WTC11 (cell line): Measurements from ENCODE around the gene FBXO3.

Source experiments
- AFF4 ChIP-seq: sonication (generic); formaldehyde crosslinking; IDR thresholded peaks from 2 replicates; pipeline ENCODE4 v1.8.1; 2023; ENCODE audit warnings: mild to moderate bottlenecking, missing genetic modification reagents, borderline replicate concordance
- CTCF ChIP-seq: fragments of 200-600 bp; IDR thresholded peaks from 2 replicates; pipeline ENCODE4 v1.8.0; 2022; ENCODE audit warnings: antibody characterized with exemption
- E2F4 ChIP-seq: sonication (generic); formaldehyde crosslinking; IDR thresholded peaks from 2 replicates; pipeline ENCODE4 v1.8.1; 2022; ENCODE audit warnings: low read depth, mild to moderate bottlenecking, moderate library complexity, missing genetic modification reagents, borderline replicate concordance
- ELF4 ChIP-seq: sonication (generic); formaldehyde crosslinking; IDR thresholded peaks from 2 replicates; pipeline ENCODE4 v1.8.1; 2022; ENCODE audit warnings: low read depth, mild to moderate bottlenecking, moderate library complexity, missing genetic modification reagents
- FOXK1 ChIP-seq: sonication (generic); formaldehyde crosslinking; IDR thresholded peaks from 2 replicates; pipeline ENCODE4 v1.8.0; 2022; ENCODE audit warnings: mild to moderate bottlenecking, moderate library complexity, missing genetic modification reagents
- HMGA2 ChIP-seq: fragments of 250-450 bp; sonication (Bioruptor Pico); IDR thresholded peaks from 2 replicates; pipeline ENCODE4 v1.4.0; 2021; ENCODE audit warnings: mild to moderate bottlenecking, moderate library complexity
- JUN ChIP-seq: sonication (generic); formaldehyde crosslinking; IDR thresholded peaks from 2 replicates; pipeline ENCODE4 v1.8.0; 2023; ENCODE audit warnings: mild to moderate bottlenecking, missing genetic modification reagents
- MXD4 ChIP-seq: fragments of 250-450 bp; sonication (Bioruptor Pico); IDR thresholded peaks from 2 replicates; pipeline ENCODE4 v1.8.0; 2021; ENCODE audit warnings: mild to moderate bottlenecking, moderate library complexity, borderline replicate concordance
- NR3C1 ChIP-seq: sonication (generic); formaldehyde crosslinking; conservative IDR thresholded peaks from 2 replicates; pipeline ENCODE4 v1.8.1; 2023; ENCODE audit warnings: low read depth, mild to moderate bottlenecking, missing genetic modification reagents
- ZBTB43 ChIP-seq: sonication (generic); formaldehyde crosslinking; IDR thresholded peaks from 2 replicates; pipeline ENCODE4 v1.8.1; 2023; ENCODE audit warnings: mild to moderate bottlenecking, missing genetic modification reagents
- ZNF416 ChIP-seq: fragments of 250-450 bp; sonication (Bioruptor Pico); IDR thresholded peaks from 2 replicates; pipeline ENCODE4 v1.9.0; 2021; ENCODE audit warnings: mild to moderate bottlenecking, inconsistent platforms
- TF ChIP-seq, protein P1 (sequence below): sonication (generic); formaldehyde crosslinking; IDR thresholded peaks from 2 replicates; pipeline ENCODE4 v1.8.1; 2022; ENCODE audit warnings: low read depth, missing genetic modification reagents, borderline replicate concordance
- TF ChIP-seq, protein P2 (sequence below): sonication (generic); formaldehyde crosslinking; IDR thresholded peaks from 2 replicates; pipeline ENCODE4 v1.8.0; 2022; ENCODE audit warnings: mild to moderate bottlenecking, missing genetic modification reagents
- TF ChIP-seq, protein P3 (sequence below): sonication (generic); formaldehyde crosslinking; IDR thresholded peaks from 2 replicates; pipeline ENCODE4 v1.8.1; 2023; ENCODE audit warnings: mild to moderate bottlenecking, missing genetic modification reagents

GRCh38 chr11:33742249-33742851, 32.0 kb downstream of the FBXO3 start:
- no peak for TF ChIP-seq CTCF
- TF ChIP-seq, protein P1, sequence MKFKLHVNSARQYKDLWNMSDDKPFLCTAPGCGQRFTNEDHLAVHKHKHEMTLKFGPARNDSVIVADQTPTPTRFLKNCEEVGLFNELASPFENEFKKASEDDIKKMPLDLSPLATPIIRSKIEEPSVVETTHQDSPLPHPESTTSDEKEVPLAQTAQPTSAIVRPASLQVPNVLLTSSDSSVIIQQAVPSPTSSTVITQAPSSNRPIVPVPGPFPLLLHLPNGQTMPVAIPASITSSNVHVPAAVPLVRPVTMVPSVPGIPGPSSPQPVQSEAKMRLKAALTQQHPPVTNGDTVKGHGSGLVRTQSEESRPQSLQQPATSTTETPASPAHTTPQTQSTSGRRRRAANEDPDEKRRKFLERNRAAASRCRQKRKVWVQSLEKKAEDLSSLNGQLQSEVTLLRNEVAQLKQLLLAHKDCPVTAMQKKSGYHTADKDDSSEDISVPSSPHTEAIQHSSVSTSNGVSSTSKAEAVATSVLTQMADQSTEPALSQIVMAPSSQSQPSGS (CRISPR knock-in tag) = no peak
- no peak for TF ChIP-seq HMGA2 (CRISPR knock-in tag)
- TF ChIP-seq JUN (CRISPR knock-in tag) = no peak
- no peak for TF ChIP-seq NR3C1
- no peak for TF ChIP-seq FOXK1 (CRISPR knock-in tag)
- TF ChIP-seq, protein P2, sequence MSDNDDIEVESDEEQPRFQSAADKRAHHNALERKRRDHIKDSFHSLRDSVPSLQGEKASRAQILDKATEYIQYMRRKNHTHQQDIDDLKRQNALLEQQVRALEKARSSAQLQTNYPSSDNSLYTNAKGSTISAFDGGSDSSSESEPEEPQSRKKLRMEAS = no peak
- no peak for TF ChIP-seq MXD4
- no peak for TF ChIP-seq E2F4 (CRISPR knock-in tag)
- TF ChIP-seq ZBTB43 (CRISPR knock-in tag) = no peak
- no peak for TF ChIP-seq ELF4 (CRISPR knock-in tag)
- no peak for TF ChIP-seq AFF4 (CRISPR knock-in tag)
- TF ChIP-seq, protein P3, sequence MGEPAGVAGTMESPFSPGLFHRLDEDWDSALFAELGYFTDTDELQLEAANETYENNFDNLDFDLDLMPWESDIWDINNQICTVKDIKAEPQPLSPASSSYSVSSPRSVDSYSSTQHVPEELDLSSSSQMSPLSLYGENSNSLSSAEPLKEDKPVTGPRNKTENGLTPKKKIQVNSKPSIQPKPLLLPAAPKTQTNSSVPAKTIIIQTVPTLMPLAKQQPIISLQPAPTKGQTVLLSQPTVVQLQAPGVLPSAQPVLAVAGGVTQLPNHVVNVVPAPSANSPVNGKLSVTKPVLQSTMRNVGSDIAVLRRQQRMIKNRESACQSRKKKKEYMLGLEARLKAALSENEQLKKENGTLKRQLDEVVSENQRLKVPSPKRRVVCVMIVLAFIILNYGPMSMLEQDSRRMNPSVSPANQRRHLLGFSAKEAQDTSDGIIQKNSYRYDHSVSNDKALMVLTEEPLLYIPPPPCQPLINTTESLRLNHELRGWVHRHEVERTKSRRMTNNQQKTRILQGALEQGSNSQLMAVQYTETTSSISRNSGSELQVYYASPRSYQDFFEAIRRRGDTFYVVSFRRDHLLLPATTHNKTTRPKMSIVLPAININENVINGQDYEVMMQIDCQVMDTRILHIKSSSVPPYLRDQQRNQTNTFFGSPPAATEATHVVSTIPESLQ (CRISPR knock-in tag) = no peak
- no peak for TF ChIP-seq ZNF416 (CRISPR knock-in tag)
